ENCODE measurements around the gene SMYD5.

SMYD5 gene

DNA sequence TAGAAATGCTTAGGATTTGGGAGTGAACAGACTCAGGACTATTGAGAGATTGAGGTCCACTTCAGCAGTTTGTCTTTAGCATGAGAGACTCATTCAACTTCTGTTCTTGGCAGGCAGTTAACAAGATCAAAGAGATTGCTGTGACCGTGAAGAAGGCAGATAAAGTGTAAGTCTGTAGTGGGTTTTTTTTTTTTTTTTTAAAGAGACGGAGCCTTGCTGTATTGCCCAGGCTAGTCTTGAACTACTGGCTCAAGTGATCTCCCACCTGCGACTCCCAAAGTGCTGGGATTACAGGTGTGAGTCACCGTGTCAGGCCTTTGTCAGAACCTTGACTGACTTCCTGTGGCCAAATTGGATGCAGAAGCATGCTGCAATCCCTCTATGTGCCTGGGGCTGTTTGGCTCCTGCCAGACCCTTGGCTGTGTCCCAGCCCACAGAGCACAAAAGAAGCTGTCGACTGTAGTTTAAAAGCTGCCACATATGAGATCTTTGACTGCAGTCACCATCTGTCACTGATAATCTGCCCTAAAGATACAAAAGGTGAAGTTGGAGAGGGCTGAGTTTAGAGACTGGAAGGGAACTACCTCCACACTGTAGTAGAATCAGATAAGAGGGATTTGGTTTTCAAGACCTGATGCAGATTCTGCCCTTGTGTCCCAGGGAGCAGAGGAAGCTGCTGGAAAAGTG, 30.0 kb downstream of the SMYD5 start:
- no peak for DNase-seq

GRCh38 chr2:73244580-73244979, 30.5 kb downstream of the SMYD5 start:
- DNase-seq, result peak; percentile 48

- DNase-seq, result no peak
Measured at GRCh38 chr2:73246850-73247249, 32.8 kb downstream of the SMYD5 start.

DNA sequence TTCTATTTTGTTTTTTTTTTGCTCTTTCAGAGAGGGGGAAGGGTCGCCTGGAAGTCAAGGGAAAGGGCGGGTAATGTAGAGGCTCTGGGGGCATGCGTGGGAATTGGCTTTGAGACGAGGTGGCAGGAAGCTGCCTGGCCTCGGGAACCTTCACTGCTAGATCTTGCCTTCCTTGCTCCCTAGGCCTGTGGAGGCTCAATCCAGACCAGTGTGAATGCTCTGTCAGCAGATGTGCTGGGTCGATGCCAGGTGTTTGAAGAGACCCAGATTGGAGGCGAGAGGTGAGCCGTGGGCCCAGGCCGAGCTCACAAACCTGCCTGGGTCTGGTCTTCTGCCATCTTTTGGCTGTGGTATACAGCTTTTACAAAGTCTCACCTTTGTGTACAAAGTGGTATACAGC, 35.6 kb downstream of the SMYD5 start:
- no peak for DNase-seq

GRCh38 chr2:73250872-73251846, 37.1 kb downstream of the SMYD5 start:
- DNase-seq, result no peak

- no peak for DNase-seq
Measured at GRCh38 chr2:73252238-73253027, 38.4 kb downstream of the SMYD5 start.

GRCh38 chr2:73253400-73253799, 39.4 kb downstream of the SMYD5 start:
- no peak for DNase-seq

GRCh38 chr2:73253901-73254300, 39.9 kb downstream of the SMYD5 start:
- DNase-seq, result no peak

- DNase-seq, result no peak
Measured at GRCh38 chr2:73254343-73255006, 40.4 kb downstream of the SMYD5 start.

- no peak for DNase-seq
Measured at GRCh38 chr2:73255007-73255644, 41.1 kb downstream of the SMYD5 start.

DNA sequence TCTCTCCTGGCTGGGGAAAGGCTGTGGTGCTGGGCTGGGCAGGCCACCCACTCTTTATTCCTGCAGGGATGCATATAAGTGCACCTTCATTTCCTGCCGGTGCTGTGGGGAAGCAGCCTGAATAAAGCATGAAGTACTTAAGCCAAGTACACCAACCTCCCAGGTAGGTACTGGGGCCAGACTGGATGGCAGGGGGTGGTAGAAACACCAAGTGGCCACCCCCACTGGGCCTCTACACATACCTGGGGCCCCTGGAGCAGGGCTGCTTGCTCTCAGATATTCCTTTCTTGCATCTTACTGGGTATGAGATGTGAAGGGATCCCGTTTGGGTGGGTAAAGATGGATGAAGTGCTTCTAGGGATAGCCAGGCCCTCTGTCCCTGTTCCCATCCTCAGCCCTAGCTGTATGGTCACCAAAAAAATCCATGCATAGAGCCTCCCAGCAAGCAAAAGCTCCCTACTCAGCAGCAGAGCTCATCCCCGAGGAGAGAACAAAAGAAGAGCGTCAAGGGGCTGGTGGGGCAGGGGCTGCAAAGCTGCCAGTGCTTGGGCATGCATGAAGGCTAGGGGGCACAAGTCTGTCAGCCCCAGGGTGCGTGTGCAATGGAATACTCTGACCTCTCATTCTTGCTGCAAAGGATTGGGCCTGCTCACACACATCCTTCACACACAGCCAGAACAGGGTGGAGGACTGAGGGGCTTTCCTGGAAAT, 42.0 kb downstream of the SMYD5 start:
- DNase-seq, result no peak

GRCh38 chr2:73256618-73256922, 42.5 kb downstream of the SMYD5 start:
- DNase-seq, result no peak

DNA sequence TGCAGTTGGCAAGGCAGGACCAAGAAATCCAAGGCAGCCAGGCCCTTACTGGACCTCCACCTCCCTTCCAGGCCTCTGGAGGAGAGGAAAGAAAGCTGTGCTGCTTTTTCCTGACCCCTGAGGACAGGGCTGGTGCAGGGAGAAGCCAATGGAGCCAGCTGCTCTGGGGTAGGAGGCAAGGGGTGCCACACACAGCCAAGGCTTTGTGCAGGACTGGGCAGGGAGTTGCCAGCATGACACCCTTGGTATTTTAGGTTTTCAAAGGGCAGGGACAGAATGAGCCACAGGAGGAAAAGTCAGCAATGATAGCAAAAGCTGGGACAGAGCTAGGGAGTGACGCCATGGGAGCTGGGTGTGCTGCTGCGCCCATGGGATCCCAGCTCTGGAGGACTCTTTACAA, 43.0 kb downstream of the SMYD5 start:
- DNase-seq, result no peak

DNA sequence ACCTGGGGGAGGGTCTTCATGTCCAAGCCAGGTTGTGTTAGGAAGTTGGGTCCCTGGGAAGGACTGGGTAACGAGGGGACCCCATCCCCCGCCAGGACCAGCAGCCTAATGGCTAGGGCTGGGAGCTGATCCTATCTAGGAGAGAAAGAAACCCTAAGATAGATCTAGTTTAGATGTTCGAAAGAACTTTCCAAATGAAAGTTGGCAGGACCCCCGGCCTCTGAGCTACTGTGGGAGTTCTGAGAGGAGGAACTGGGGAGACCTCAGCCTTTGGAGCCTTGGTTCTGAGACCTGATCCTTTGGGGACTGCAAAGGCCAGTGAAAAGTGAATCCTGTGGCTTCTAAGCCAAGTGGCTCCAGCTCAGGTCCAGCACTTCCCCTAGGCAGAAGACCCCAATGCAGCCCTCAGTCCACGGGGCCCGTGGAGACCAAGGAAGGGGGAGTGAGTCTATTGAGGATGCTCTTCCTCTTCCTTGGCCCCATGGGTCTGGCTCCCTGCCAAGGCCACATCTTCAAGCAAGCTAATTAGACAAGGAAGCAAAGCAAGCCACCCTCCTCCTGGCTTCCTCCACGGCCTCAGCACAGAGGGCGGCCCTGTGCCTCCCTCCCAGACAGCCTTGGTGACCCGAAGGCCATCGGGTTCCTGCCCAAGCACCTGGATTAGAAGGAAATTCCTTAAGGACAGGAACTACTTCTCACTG, 43.5 kb downstream of the SMYD5 start:
- DNase-seq, result no peak

- DNase-seq, result no peak
Measured at GRCh38 chr2:73258186-73258912, 44.3 kb downstream of the SMYD5 start.

DNA sequence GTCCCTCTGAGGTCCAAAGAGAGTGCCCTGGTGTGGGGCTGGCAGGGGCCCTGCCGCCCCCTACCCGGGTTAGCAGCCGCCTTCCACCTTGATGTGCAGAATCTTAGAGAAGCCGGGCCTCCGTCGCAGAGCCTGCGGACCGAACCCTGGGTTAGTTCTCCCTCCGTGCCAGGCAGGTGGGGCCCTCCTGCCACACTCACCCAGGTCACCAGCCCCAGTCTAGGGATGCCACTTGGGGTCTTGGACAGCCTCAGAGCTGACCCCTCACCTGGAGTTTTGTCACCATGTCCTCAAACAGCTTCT, 44.8 kb downstream of the SMYD5 start:
- DNase-seq, result no peak

GRCh38 chr2:73259276-73259675, 45.2 kb downstream of the SMYD5 start:
- no peak for DNase-seq

GRCh38 chr2:73259704-73260337, 45.8 kb downstream of the SMYD5 start:
- DNase-seq, result no peak

DNA sequence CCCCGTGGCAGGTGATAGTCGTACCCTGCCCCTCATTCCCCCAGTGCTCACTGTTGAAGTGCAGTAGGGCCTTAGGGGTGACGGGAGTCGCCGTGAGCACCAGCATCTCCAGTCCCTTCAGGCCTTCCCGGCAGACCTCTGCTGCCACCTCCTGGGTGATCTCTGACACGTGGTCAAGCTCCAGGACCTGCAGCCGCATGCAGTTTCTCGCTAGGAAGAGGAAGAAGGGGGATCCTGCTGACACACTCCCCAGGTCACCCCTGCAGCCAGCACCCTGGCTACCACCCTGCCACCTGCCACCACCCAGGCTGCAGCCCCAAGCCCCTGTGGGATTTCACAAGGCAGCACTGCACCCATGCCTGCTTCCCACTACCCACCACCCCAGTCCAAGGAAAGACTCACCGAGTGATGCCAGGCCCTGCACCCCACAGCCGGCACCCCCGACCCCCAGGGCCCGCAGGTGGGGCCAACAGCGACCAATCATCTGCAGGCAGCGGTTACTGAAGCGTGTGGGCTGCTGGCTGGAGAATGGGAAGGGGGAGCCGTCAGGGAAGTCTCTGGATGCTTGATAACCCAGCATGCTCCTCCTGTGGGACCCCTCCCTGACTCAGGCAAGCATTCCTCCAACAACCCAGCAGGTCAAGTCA, 46.4 kb downstream of the SMYD5 start:
- no peak for DNase-seq

All from activated CD4-positive, alpha-beta T cell treated with anti-CD3 and anti-CD28 coated beads, Interleukin-2, Interleukin-6, amounts not matched to agents 100 ng/mL and 50 ng/mL, durations not matched to agents 16 hours and 8 hours (primary cell).